ENCODE measurements around the gene TNNT3.

Gene TNNT3

GRCh38 chr11:1924181-1924580 is 4.7 kb downstream of the TNNT3 start:
- no peak for DNase-seq

- no peak for DNase-seq
Observed at GRCh38 chr11:1924646-1925372, 5.3 kb downstream of the TNNT3 start.

- DNase-seq = no peak
Observed at GRCh38 chr11:1925373-1926155, 6.1 kb downstream of the TNNT3 start.

- no peak for DNase-seq
Observed at GRCh38 chr11:1926156-1927025, 6.9 kb downstream of the TNNT3 start.

GRCh38 chr11:1927026-1927847 is 7.7 kb downstream of the TNNT3 start:
- DNase-seq = no peak

GRCh38 chr11:1927848-1928469 is 8.5 kb downstream of the TNNT3 start:
- no peak for DNase-seq

- DNase-seq = no peak
Observed at GRCh38 chr11:1928470-1928890, 9.0 kb downstream of the TNNT3 start.

GRCh38 chr11:1928891-1929541 is 9.5 kb downstream of the TNNT3 start:
- DNase-seq = no peak

- DNase-seq = no peak
Observed at GRCh38 chr11:1929621-1930461, 10.3 kb downstream of the TNNT3 start.

GRCh38 chr11:1930462-1930830 is 10.9 kb downstream of the TNNT3 start:
- no peak for DNase-seq

GRCh38 chr11:1931341-1932104 is 12.0 kb downstream of the TNNT3 start:
- no peak for DNase-seq

- DNase-seq = no peak
Observed at GRCh38 chr11:1932105-1932480, 12.6 kb downstream of the TNNT3 start.

GRCh38 chr11:1932681-1933080 is 13.2 kb downstream of the TNNT3 start:
- no peak for DNase-seq

GRCh38 chr11:1933416-1934334 is 14.2 kb downstream of the TNNT3 start:
- no peak for DNase-seq

- DNase-seq = no peak
Observed at GRCh38 chr11:1934335-1935155, 15.0 kb downstream of the TNNT3 start.

GRCh38 chr11:1935156-1936071 is 15.9 kb downstream of the TNNT3 start:
- DNase-seq = no peak
